ENCODE results near the gene TNS3.

GRCh38 chr7:47258798-47259197 is 323.1 kb downstream of the TNS3 start:
- no peak for TF ChIP-seq CTCF (IDR thresholded peaks at IDR 0.05; ENCODE audit: insufficient read depth, low read length)
- TF ChIP-seq REST (IDR thresholded peaks at IDR 0.05; ENCODE audit: insufficient replicate concordance, low read depth): no peak
- TF ChIP-seq POLR2AphosphoS5 (IDR thresholded peaks at IDR 0.05; ENCODE audit: low read depth): no peak
- TF ChIP-seq GABPA (IDR thresholded peaks at IDR 0.05; ENCODE audit: low read depth): no peak

Measured in HL-60 (cell line).